HEK293 (cell line): ENCODE data around the gene PPP1R8.

ENCODE experiments used
- CTCF ChIA-PET: fragments of 350-600 bp; formaldehyde crosslinking; extraction: SDS; loops from one replicate; lab custom pipeline; 2021; ENCODE audit warnings: antibody characterized with exemption; lab: Yijun Ruan, JAX
- POLR2A ChIA-PET: fragments of 300-600 bp; formaldehyde crosslinking; extraction: SDS; loops from one replicate; lab custom pipeline; 2020; ENCODE audit warnings: antibody characterized with exemption, inconsistent platforms; lab: Yijun Ruan, JAX
- H3K27ac ChIP-seq: fragments of 200-500 bp; sonication (Bioruptor generic); 2 replicates; pipeline ENCODE4 v1.5.1; 2014; ENCODE audit warnings: low read depth, low read length, control low read depth, inconsistent platforms; ENCODE audit errors: extremely low read depth
- H3K36me3 ChIP-seq, 2 experiments: fragments of 200-500 bp in 1 of 2; sonication (Bioruptor generic) in 1 of 2; 1 replicate in 1 of 2; 2 replicates in 1 of 2; pipeline ENCODE4 v1.5.1; 2014 to 2017; ENCODE audit warnings: inconsistent platforms in 2 of 2, low read length in 2 of 2; ENCODE audit not compliant: control insufficient read depth in 2 of 2, insufficient read depth in 1 of 2
- H3K4me1 ChIP-seq: fragments of 200-500 bp; sonication (Bioruptor generic); 2 replicates; pipeline ENCODE4 v1.5.1; 2014; ENCODE audit warnings: mild to moderate bottlenecking, low read length, inconsistent platforms; ENCODE audit not compliant: control insufficient read depth, insufficient read depth
- H3K4me3 ChIP-seq: 2 replicates; pipeline ENCODE4 v1.5.1; 2011; ENCODE audit warnings: low read depth, mild to moderate bottlenecking, control low read depth, low read length, moderate library complexity
- H3K9me3 ChIP-seq: fragments of 200-500 bp; sonication (Bioruptor generic); 2 replicates; pipeline ENCODE4 v1.5.1; 2014; ENCODE audit warnings: low read depth, low read length, inconsistent platforms; ENCODE audit not compliant: control insufficient read depth, insufficient read depth
- CTCF ChIP-seq: fragments of 450-650 bp; formaldehyde crosslinking; IDR thresholded peaks from 2 replicates; pipeline ENCODE4 v1.5.1; 2016; ENCODE audit warnings: missing biosample characterization, missing genetic modification characterization
- GLI4 ChIP-seq: fragments of 450-650 bp; formaldehyde crosslinking; IDR thresholded peaks from 2 replicates; pipeline ENCODE4 v1.5.1; 2016; ENCODE audit warnings: missing biosample characterization, missing genetic modification characterization
- IKZF3 ChIP-seq: fragments of 450-650 bp; IDR thresholded peaks from 2 replicates; pipeline ENCODE4 v1.5.0; 2018; ENCODE audit warnings: missing biosample characterization, mild to moderate bottlenecking, missing genetic modification characterization, moderate library complexity
- PRDM2 ChIP-seq: fragments of 450-650 bp; formaldehyde crosslinking; IDR thresholded peaks from 2 replicates; pipeline ENCODE4 v1.5.1; 2016; ENCODE audit warnings: missing biosample characterization, missing genetic modification characterization, borderline replicate concordance
- RBAK ChIP-seq: fragments of 450-650 bp; formaldehyde crosslinking; IDR thresholded peaks from 2 replicates; pipeline ENCODE4 v1.5.1; 2016; ENCODE audit warnings: missing biosample characterization, missing genetic modification characterization
- REPIN1 ChIP-seq: fragments of 450-650 bp; formaldehyde crosslinking; IDR thresholded peaks from 2 replicates; pipeline ENCODE4 v1.5.1; 2017; ENCODE audit warnings: missing biosample characterization, missing genetic modification characterization, low read depth
- SCRT1 ChIP-seq: fragments of 450-650 bp; formaldehyde crosslinking; IDR thresholded peaks from 2 replicates; pipeline ENCODE4 v1.5.1; 2016; ENCODE audit warnings: missing biosample characterization, missing genetic modification characterization, borderline replicate concordance
- SETDB1 ChIP-seq: IDR thresholded peaks from one replicate; pipeline ENCODE4 v1.6.1; 2017; ENCODE audit warnings: mild to moderate bottlenecking, low read length, moderate library complexity, mixed read lengths; ENCODE audit not compliant: insufficient read length
- ZBTB21 ChIP-seq: fragments of 450-650 bp; formaldehyde crosslinking; IDR thresholded peaks from 2 replicates; pipeline ENCODE4 v1.5.1; 2017; ENCODE audit warnings: missing biosample characterization, missing genetic modification characterization
- ZFHX2 ChIP-seq: fragments of 450-650 bp; formaldehyde crosslinking; conservative IDR thresholded peaks from 2 replicates; pipeline ENCODE4 v1.5.1; 2016; ENCODE audit warnings: missing biosample characterization, missing genetic modification characterization
- ZNF140 ChIP-seq: fragments of 450-650 bp; formaldehyde crosslinking; IDR thresholded peaks from 2 replicates; pipeline ENCODE4 v1.5.1; 2016; ENCODE audit warnings: missing biosample characterization, missing genetic modification characterization
- ZNF146 ChIP-seq: fragments of 450-650 bp; formaldehyde crosslinking; IDR thresholded peaks from 2 replicates; pipeline ENCODE4 v1.5.1; 2016; ENCODE audit warnings: missing biosample characterization, missing genetic modification characterization
- ZNF521 ChIP-seq: fragments of 450-650 bp; formaldehyde crosslinking; IDR thresholded peaks from 2 replicates; pipeline ENCODE4 v1.5.1; 2017; ENCODE audit warnings: missing biosample characterization, mild to moderate bottlenecking, missing genetic modification characterization
- ZNF529 ChIP-seq: fragments of 450-650 bp; formaldehyde crosslinking; IDR thresholded peaks from 2 replicates; pipeline ENCODE4 v1.5.1; 2017; ENCODE audit warnings: missing genetic modification characterization, missing biosample characterization; ENCODE audit not compliant: insufficient replicate concordance
- ZNF571 ChIP-seq: fragments of 450-650 bp; formaldehyde crosslinking; IDR thresholded peaks from 2 replicates; pipeline ENCODE4 v1.5.0; 2017; ENCODE audit warnings: missing biosample characterization, missing genetic modification characterization
- ZNF658 ChIP-seq: fragments of 450-650 bp; formaldehyde crosslinking; IDR thresholded peaks from 2 replicates; pipeline ENCODE4; 2016; ENCODE audit warnings: missing biosample characterization, missing genetic modification characterization
- ZNF792 ChIP-seq: fragments of 450-650 bp; formaldehyde crosslinking; IDR thresholded peaks from 2 replicates; pipeline ENCODE4 v1.5.1; 2016; ENCODE audit warnings: missing biosample characterization, missing genetic modification characterization
- TF ChIP-seq, protein P1 (sequence below): fragments of 450-650 bp; formaldehyde crosslinking; IDR thresholded peaks from 2 replicates; pipeline ENCODE4 v1.5.1; 2017; ENCODE audit warnings: missing biosample characterization, missing genetic modification characterization

Gene PPP1R8

GRCh38 chr1:27883536-27883935 is 53.0 kb downstream of the PPP1R8 start:
- H3K9me3 ChIP-seq, result no peaks in the 10 kb centered on the region
- no peak overlapping the region for H3K27ac ChIP-seq
- H3K4me1 ChIP-seq, result no peaks in the 10 kb centered on the region
- ChIA-PET CTCF (interaction anchor here (0.6 kb wide), 3 partner anchors 13 to 124 kb away, joined by 3 to 5 read pairs (median 3); no protein-coding TSS in a partner anchor), POLR2A (no interaction called here)
- TF ChIP-seq ZNF146 (tag by site-specific recombination), result no peak
- no peak for TF ChIP-seq ZBTB21 (tag by site-specific recombination)
- no peak for TF ChIP-seq ZNF792
- TF ChIP-seq ZFHX2 (tag by site-specific recombination), result no peak
- no peak for TF ChIP-seq IKZF3 (tag by site-specific recombination)
- no peak for TF ChIP-seq SCRT1 (tag by site-specific recombination)
- no peak for TF ChIP-seq RBAK (tag by site-specific recombination)
- TF ChIP-seq SETDB1, result no peak
- TF ChIP-seq ZNF658 (tag by site-specific recombination), result no peak
- TF ChIP-seq ZNF571 (tag by site-specific recombination), result no peak
- TF ChIP-seq REPIN1 (tag by site-specific recombination), result no peak
- TF ChIP-seq ZNF140 (tag by site-specific recombination), result no peak
- no peak for TF ChIP-seq PRDM2 (tag by site-specific recombination)
- TF ChIP-seq CTCF, result no peak
- TF ChIP-seq, protein P1, sequence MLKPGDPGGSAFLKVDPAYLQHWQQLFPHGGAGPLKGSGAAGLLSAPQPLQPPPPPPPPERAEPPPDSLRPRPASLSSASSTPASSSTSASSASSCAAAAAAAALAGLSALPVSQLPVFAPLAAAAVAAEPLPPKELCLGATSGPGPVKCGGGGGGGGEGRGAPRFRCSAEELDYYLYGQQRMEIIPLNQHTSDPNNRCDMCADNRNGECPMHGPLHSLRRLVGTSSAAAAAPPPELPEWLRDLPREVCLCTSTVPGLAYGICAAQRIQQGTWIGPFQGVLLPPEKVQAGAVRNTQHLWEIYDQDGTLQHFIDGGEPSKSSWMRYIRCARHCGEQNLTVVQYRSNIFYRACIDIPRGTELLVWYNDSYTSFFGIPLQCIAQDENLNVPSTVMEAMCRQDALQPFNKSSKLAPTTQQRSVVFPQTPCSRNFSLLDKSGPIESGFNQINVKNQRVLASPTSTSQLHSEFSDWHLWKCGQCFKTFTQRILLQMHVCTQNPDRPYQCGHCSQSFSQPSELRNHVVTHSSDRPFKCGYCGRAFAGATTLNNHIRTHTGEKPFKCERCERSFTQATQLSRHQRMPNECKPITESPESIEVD (tag by site-specific recombination), result no peak
- TF ChIP-seq GLI4 (tag by site-specific recombination), result no peak
- no peak for TF ChIP-seq ZNF529 (tag by site-specific recombination)
- no peak for TF ChIP-seq ZNF521
- H3K36me3 ChIP-seq, result peaks cover 0 to 56% of the 10 kb centered on the region in 2 experiments; a peak in 1 of 3 replicates
- no peak overlapping the region for H3K4me3 ChIP-seq
